ENCODE data around the gene AGPAT2. TPM values are rescaled to one million over a fixed set of nuclear protein-coding genes. Genes with fewer than 3 reads are reported as not detected.

AGPAT2 gene
- 10 to 100 TPM; 33.7 to 40.3 (median 34.5) TPM for polyA plus RNA-seq (ENCODE audit: insufficient read length in 3 of 3)

DNA sequence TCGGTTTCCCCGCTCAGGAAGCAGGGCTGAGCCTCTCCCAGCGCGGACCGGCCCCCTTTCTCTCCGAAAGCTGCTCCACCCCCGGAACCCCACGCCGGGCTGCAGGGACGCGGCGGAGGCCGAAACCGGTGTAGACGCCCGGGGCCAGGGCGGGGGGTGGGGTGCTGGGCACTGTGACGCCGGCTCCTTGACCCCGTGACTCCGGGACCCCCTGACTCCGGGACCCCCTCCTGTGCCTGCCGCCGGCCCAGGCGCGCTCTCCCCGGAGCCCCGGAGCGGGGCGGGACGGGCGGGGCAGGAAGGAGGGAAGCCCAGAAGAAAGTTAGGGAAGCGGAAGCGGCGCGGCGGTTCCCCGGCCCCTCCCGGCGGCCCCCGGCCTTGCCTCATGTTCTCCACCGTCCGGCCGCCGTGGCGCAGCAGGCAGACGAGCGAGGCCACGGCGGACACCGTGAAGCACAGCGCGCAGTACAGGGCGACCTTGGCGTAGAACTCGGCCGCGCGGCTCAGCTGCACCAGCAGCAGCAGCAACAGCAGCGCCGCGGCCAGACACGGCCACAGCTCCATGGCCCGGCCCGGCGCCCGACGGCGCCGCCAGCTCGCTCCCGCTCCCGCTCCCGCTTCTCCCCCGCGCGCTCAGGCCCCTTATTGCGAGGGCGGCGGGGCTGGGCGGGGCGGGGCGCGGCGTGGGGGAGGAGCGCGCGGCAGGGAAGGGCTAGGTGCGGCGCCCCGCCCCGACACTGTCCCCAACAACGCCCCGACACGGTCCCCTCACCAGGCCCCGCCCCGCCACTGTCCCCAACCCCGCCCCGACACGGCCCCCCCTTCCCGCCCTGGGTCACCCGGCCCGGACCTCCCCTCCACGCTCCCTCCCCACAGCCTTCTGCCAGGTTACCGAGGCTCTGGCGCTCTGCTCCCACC lies at the start of gene AGPAT2:
TSS of gene AGPAT2 (minus strand) at position 664 of the 918 bp plus-strand sequence. CDS start at position 564, 100 bp downstream.
- no peak for DNase-seq (ENCODE audit: low read depth in 3 of 3, low spot score in 2 of 3)

DNA sequence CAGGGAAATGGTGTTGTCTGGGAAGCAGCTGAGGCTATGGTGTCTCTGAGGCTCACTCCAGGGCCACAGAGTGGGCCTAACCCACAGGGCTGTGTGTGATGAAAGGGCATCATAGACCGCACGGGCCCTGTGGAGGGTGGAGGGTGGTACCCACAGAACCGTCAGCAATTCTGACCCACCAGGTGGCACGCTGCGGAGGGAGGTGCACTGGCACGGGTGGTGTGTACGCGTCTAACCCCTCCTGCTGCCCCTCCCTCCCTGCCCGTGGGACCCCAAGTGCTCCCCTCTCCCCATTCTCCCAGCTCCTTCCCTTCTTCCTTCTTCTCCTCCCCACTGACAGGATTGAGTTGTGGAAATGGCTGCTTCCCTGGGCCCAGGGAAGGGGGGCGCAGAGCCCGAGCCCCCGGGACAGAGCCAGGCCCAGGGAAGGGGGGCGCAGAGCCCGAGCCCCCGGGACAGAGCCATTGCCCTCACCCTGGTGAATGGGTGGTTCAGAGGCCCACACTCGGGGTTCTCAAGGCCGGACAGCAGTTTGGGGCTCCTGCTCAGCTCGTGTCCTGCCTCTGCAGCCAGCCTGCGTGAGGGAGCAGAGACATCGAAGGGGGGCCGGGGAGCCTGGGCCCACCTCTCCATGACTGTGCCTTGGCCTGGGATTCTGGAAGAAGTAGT lies 48.7 kb upstream of the AGPAT2 start:
- DNase-seq (ENCODE audit: low read depth in 3 of 3, low spot score in 2 of 3), result no peak

DNA sequence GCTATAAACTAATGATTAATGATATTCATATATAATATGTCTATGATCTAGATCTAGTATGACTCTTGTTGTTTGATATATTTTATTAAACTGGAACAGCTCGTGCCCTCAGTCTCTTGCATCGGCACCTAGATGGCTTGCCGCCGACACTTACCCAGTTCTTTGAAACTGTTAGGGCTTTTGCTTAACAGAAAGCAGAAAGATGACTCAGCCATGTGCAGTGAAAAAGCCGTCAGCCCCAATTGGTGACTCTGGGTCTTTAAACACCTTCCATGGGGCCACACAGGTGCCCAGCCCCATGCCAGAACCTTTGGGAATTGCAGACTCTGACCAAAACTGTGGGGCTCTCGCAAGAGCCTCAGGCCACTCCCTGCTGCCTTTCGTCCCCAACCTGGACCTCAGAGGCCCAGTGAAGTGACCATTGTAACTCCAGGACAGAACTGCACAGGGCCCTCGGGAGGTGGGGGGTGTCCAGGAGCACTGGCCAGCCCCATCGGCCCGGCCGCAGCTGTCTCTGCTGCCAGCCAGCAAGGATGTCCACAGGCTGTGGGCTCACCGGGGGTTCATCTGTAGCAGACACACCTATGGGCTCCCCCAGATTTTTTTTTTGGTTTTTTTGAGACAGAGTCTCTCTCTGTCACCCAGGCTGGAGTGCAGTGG lies 47.7 kb upstream of the AGPAT2 start:
- DNase-seq (ENCODE audit: low read depth in 3 of 3, low spot score in 2 of 3), result no peak

DNA sequence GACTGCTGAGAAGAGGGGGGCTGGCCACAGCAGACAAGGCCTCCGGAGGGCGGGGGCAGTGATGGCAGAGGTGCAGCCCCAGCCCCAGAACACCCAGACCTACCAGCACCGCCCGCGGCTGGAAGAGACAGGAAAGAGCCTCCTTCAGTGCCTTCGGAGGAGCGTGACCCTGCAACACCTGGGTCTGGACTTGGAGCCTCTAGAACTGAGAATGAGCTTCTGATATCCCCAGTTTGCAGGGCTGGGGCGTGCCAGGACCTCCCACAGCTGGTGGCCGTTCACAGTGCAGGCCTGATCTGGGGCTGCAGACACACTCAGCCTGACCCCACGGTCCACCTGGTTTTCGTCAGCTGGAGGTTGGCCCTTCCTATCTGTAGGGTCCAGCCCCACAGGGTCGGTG lies 46.4 kb upstream of the AGPAT2 start:
- DNase-seq (ENCODE audit: low read depth in 3 of 3, low spot score in 2 of 3), result no peak

DNA sequence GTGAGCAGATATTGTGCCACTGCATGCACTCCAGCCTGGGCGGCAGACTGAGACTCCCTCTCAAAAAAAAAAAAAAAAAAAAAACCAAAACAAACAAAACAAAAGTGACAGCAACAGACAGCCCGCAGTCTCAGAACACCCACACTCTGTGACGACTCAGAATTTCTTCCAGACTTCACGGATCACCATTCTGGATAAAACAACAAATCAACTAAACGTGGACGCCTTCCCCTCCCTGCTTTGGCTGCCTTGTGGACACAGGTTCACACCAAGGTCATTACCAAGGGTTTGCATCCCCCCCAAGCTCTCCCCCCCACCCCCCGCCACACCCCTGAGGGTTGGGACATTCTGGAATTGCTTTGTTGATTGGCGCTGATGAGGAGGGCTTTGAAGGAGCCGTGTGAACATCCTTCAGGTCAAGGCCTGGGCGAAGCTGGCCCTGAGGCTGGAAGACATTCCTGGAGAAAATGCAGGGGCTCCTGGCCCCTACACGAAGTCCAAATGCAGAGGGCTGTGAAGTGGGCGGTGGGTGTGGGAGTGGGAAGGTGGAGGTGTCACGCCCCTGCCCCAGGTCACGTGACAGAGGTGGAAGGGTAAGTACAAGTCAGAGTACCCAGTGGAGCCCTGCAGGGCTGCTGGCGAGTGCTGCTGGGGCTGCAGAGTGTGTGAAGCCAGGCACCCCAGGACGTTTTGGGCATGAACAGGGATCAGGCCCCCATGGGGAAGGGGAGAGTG lies 45.4 kb upstream of the AGPAT2 start:
- DNase-seq (ENCODE audit: low read depth in 3 of 3, low spot score in 2 of 3), result no peak

DNA sequence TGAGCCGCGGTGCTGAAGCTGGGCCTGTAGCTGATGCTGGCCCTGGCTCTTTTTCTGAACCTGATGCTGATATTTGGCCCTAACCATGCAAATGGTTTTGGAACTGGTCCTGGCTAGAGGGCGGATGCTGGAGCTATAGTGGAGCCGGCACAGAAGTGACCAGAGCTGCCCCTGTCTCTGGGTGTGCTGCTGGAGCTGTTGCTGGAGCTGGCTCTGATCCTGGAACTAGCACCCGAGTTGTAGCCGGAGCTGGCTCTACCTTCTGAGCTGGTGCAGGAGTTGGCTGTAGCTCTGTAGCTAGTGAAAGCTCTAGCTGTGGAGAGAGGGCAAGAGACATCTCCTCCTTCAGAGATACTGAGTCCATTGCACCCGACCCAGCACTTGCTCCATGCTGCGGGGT lies 42.7 kb upstream of the AGPAT2 start:
- no peak for DNase-seq (ENCODE audit: low read depth in 3 of 3, low spot score in 2 of 3)

DNA sequence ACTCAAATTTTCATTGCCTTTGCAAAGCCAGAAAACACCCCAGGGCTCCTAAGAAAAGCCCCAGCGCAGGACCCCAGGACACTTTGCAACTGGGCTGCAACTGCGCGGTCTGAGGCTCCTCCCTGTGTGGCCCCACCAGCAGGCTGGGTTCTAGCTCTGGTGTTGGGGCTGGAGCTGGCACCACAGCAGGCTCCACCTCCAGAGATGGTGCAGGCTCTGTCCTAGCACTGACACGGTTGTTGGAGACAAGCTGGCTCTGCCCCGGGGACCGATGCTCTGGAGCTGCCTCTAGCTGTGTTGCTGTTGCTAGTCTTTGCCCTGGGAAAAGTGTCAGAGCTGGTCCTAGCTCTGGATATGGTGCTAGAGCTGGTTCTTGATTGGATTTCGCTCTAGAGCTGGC lies 41.9 kb upstream of the AGPAT2 start:
- no peak for DNase-seq (ENCODE audit: low read depth in 3 of 3, low spot score in 2 of 3)

DNA sequence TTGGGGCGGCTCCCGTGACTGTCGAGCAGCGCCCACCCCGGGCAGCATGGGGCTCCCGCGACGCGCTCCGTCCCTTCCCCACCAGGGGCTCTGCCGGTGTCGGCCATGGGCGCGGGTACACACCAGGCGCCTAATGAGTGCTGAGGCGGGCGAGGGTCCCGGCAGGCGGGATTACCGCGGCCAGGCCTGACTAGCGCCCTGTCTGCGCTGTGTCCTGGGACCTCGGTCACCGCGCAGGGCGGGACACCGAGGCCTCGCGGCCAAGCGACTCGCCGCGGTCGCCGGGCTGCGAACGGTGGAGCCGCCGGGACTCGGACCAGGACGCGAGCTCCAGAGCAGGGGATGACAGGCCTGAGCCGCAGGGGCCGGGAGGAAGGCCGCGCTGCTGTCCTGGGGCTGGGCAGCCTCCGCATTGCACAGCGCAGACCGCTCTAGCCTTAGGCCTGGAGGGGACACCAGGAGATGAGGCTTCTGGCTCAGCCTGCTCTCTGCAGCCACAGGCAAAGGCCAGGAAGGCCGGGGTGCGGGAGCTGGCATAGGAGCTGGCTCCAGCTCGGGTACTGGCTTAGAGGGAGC lies 41.4 kb upstream of the AGPAT2 start:
- no peak for DNase-seq (ENCODE audit: low read depth in 3 of 3, low spot score in 2 of 3)

DNA sequence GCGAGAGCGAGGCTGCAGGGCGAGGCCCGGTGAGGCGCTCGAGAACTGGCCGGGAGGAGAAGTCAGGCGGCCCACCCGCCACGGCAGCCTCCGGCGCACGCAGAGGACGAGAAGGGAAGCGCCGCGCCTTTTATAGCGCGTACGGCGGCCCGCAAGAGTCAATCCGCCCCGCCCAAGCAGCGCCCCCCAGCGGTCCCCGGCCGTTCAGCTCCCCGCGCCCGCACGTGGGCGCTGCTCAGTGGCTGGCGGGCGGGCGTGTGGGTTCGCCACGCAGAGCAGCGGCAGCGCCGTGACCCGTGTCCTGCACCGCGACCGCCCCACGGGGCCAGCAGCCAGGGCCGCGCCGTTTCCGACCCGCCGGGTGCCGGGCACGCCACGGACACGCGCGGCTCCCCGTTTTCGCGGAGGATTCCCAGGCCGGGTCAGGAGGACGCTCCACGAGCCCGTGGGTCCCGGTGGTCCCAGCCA lies 40.9 kb upstream of the AGPAT2 start:
- peak in 2 of 3 donors; percentile 64 to 66 for DNase-seq (ENCODE audit: low read depth in 3 of 3, low spot score in 2 of 3)

DNA sequence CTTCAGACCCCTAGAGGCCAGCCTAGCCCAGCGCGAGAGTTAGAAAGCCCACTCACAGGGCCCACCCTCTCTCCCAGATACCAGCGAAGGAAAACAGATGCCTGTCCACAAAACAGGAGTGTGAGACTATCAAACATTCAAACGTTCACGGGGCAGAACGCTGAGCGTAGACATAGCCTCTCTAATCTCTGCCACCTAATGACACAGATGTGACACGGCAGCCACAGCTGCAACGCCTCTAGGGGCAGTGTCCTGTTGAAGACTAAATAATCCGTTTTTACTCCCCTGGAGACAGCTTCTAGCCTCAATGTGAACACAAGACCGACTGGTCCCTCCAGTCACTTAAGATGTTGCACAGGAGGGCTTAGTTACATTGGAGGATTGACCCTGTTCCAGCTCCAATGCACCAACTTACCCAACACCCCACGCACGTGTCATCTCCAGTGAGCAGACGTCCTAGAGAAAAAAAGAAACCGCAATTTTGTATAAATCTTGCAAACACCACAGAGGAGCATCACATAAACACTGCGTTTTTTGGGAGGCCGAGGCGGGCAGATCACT lies 39.5 kb upstream of the AGPAT2 start:
- no peak for DNase-seq (ENCODE audit: low read depth in 3 of 3, low spot score in 2 of 3)

DNA sequence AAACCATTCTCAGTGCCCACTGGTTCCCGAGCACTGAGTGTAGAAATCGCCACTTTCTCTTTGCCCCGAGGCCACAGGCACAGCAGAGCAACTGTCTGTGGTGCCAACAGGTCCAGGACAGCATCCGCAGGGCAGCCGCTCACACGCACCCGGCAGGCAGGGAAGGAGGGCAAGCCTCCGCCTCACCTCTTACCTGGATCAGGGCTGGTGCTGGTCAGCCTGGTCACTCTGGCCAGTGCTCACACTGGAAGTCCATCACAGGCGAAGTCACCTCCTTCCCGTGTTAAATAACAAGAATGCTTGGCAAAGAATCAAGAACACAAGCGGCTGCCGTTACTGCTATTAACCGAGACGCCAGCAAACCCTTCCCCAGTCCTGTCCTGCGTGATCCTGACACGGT lies 38.9 kb upstream of the AGPAT2 start:
- no peak for DNase-seq (ENCODE audit: low read depth in 3 of 3, low spot score in 2 of 3)

DNA sequence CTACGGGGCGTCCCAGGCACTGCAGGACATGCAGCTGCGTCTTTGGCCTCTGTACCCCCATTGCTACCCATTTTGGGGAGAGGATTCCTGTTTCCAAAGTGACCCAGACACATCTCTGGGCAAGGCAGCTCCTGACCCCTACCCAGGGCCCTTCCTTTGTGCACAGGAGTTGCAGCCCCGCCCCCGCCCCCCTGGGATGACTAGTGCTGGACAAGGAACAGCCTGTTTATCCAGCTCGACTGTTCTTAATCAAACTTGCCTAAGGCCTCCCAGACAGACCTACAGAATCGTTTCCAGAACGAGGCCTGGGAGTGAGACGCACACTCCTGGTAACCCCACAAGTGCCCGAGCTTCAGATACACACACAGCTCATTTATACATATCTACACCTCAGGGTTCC lies 38.4 kb upstream of the AGPAT2 start:
- DNase-seq (ENCODE audit: low read depth in 3 of 3, low spot score in 2 of 3), result no peak

DNA sequence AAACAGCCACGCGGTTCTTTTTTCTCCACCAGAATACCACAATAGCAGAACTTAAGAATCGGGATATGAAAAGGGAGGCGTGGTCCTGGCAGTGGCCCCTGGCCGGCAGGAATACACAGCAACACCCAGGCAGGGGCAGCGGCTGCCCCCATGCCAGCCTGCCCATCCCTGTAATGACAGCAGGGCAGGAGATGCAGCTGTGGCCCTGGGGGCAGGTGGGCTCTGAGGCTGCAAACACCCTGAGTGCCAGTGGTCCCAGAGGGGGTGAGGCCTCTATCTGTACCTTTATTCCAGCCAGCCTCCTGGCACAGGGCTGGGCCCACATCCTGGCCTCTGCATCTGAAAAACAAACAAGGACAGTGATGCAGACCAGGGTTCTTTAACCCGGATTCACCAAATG lies 37.5 kb upstream of the AGPAT2 start:
- no peak for DNase-seq (ENCODE audit: low read depth in 3 of 3, low spot score in 2 of 3)

DNA sequence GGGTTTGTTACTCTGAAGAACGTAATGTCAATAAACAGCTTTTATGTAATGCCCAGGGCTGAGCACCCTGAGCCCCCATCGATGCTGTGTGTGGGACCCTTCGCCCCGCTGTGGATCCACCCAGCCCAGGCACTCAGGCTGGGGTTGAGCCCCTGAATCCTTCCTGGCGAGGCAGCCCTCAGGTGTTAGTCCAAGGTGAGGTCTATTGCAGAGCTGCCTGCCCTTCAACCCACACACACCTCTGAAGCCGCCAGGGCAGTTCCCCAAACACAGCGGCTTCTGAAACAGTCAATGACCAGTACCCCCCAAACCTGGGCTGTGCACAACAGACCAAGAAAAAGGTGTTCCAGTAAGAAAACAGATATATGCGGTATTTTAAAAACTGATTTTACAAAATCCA lies 36.7 kb upstream of the AGPAT2 start:
- no peak for DNase-seq (ENCODE audit: low read depth in 3 of 3, low spot score in 2 of 3)

DNA sequence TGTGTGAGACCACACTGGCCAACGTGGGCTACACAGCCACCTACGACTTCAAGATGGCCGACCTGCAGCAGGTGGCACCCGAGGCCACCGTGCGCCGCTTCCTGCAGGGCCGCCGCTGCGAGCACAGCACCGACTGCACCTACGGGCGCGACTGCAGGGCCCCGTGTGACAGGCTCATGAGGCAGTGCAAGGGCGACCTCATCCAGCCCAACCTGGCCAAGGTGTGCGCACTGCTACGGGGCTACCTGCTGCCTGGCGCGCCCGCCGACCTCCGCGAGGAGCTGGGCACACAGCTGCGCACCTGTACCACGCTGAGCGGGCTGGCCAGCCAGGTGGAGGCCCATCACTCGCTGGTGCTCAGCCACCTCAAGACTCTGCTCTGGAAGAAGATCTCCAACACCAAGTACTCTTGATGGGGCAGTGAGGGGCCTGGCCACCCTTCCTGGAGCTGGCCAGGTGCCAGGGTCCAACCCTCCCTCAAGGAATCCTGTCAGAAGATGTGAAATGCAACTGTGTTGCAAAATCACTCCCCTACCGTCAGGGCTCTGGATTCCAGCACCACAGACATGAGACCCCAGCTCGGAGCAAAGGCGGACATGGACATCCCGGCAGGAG lies 36.2 kb upstream of the AGPAT2 start:
- no peak for DNase-seq (ENCODE audit: low read depth in 3 of 3, low spot score in 2 of 3)

DNA sequence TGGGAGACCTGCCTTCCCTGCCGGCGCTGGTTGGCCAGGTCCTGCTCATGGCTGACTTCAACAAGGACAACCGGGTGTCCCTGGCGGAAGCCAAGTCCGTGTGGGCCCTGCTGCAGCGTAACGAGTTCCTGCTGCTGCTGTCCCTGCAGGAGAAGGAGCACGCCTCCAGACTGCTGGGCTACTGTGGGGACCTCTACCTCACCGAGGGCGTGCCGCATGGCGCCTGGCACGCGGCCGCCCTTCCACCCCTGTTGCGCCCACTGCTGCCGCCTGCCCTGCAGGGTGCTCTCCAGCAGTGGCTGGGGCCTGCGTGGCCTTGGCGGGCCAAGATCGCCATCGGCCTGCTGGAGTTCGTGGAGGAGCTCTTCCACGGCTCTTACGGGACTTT lies 35.7 kb upstream of the AGPAT2 start:
- no peak for DNase-seq (ENCODE audit: low read depth in 3 of 3, low spot score in 2 of 3)

DNA sequence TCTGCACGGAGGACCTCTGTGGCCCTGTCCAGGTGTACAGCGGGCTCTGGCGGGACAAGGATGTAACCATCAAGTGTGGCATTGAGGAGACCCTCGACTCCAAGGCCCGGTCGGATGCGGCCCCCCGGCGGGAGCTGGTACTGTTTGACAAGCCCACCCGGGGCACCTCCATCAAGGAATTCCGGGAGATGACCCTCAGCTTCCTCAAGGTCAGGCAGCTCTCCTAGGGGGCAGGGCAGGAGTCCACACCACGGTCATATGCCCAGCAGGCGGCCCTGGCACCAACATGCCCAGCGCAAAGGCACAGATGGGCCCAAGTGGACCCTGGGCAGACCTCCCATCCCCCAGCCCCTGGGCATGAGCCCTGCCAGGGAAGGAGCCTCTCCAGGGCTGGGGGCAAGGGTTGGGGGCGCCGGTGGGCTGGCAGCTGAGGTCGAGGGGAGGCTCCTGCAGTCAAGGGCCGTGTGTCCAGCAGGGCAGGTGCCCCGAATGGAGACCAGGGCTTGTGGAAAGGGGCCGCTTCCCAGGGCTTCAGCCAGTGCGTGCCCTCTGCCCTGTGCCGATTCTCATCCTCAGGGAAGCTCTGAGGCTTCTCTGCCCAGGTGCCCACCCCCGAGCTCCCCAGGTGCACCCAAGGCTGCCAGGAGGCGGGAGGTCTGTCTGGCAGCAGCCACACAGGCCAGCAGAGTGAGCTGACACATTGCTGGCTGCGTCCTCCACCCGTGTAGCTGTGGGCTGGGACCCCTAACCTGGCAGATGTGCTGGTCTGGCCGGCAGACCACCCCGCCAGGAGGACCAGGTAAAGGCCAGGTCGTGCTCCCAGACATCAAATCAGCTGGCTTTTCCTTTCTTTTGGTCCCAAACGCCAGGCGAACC lies 35.1 kb upstream of the AGPAT2 start:
- DNase-seq (ENCODE audit: low read depth in 3 of 3, low spot score in 2 of 3), result no peak

DNA sequence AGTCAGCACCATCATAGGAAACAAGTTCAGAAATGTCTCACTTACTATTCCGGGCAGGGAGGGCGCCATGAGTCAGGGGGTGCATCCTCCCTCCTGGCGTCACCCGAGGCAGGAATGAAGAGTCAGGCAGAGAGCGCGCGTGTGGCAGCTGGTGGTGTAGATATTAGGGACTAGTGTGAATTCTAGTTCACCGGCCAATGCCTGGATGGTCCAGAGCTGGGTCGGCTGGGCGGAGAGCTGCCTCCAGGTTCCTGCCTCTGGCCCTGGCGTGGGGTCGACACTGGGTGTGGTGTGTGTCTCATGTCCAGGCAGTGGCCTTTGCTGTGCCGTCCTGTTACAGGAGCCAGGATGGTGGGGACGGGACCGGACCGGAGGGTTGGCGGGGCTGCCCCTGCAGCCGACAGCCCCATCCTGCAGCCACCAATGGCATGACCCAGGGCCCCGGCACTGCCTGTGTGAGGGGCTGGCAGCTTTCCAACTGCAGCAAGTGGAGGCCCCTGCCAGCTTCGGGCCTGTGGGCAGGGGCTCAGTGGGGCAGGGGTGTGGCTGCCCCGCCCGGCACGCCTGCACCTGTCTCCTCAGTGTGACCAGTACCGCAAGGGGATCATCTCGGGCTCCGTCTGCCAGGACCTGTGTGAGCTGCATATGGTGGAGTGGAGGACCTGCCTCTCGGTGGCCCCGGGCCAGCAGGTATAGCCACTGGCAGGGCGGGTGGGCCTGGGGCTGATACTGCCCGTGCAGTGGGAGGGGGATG lies 34.3 kb upstream of the AGPAT2 start:
- no peak for DNase-seq (ENCODE audit: low read depth in 3 of 3, low spot score in 2 of 3)
